Middle frontal gyrus (tissue), 1 donor: ENCODE results near the gene USF2.
"Not testable (repeated sequence)": the region's sequence is repeated elsewhere in the genome, so short reads cannot be mapped to it uniquely, and the experiment has no call there.

ENCODE experiments used
- DNase-seq: peaks from one replicate; pipeline ENCODE4 v3.0.0-alpha.2; 2015; ENCODE audit warnings: low spot score; ENCODE audit errors: extremely low spot score

Gene USF2

GRCh38 chr19:35268536-35269437 lies at the start of gene USF2:
USF2 (plus strand) TSS chr19:35268962; CDS start chr19:35269102, 140 bp downstream.
- DNase-seq: no peak

- DNase-seq: no peak
These were observed 49.8 kb upstream of the USF2 start for GRCh38 chr19:35219008-35219407.

GRCh38 chr19:35220315-35220921 lies 48.3 kb upstream of the USF2 start:
- no peak for DNase-seq

- DNase-seq: not testable (repeated sequence)
These were observed 47.7 kb upstream of the USF2 start for GRCh38 chr19:35220973-35221590.

GRCh38 chr19:35222373-35223015 lies 46.3 kb upstream of the USF2 start:
- no peak for DNase-seq

- no peak for DNase-seq
These were observed 45.5 kb upstream of the USF2 start for GRCh38 chr19:35223084-35223790.

- DNase-seq: no peak
These were observed 44.8 kb upstream of the USF2 start for GRCh38 chr19:35223862-35224505.

GRCh38 chr19:35224681-35225571 lies 43.8 kb upstream of the USF2 start:
- DNase-seq: no peak

- DNase-seq: no peak
These were observed 42.8 kb upstream of the USF2 start for GRCh38 chr19:35225951-35226350.

- no peak for DNase-seq
These were observed 42.0 kb upstream of the USF2 start for GRCh38 chr19:35226748-35227147.

GRCh38 chr19:35228177-35228930 lies 40.4 kb upstream of the USF2 start, which contains the start of gene FAM187B:
FAM187B (minus strand) TSS chr19:35228739; CDS start chr19:35228680, 59 bp downstream.
- no peak for DNase-seq

- DNase-seq: no peak
These were observed 39.2 kb upstream of the USF2 start for GRCh38 chr19:35229601-35230000.

- DNase-seq: no peak
These were observed 36.7 kb upstream of the USF2 start for GRCh38 chr19:35231956-35232645.

- DNase-seq: no peak
These were observed 35.9 kb upstream of the USF2 start for GRCh38 chr19:35232912-35233311.

GRCh38 chr19:35236638-35237400 lies 31.9 kb upstream of the USF2 start:
- DNase-seq: no peak

- DNase-seq: not testable (repeated sequence)
These were observed 29.2 kb upstream of the USF2 start for GRCh38 chr19:35239597-35239996.

GRCh38 chr19:35240327-35240726 lies 28.4 kb upstream of the USF2 start:
- no peak for DNase-seq
